ENCODE data around the gene ZNF195.
"Not testable (repeated sequence)": the region's sequence is repeated elsewhere in the genome, so short reads cannot be mapped to it uniquely, and the experiment has no call there.

Gene ZNF195

GRCh38 chr11:3402181-3402860 lies 23.4 kb upstream of the ZNF195 start:
- DNase-seq = not testable (repeated sequence)

- not testable (repeated sequence) for DNase-seq
Measured at GRCh38 chr11:3401052-3401451, 22.1 kb upstream of the ZNF195 start.

GRCh38 chr11:3398509-3398908 lies 19.6 kb upstream of the ZNF195 start:
- not testable (repeated sequence) for DNase-seq

GRCh38 chr11:3398106-3398505 lies 19.2 kb upstream of the ZNF195 start:
- not testable (repeated sequence) for DNase-seq

GRCh38 chr11:3397210-3397609 lies 18.3 kb upstream of the ZNF195 start:
- DNase-seq = not testable (repeated sequence)

GRCh38 chr11:3395468-3395867 lies 16.5 kb upstream of the ZNF195 start:
- not testable (repeated sequence) for DNase-seq

GRCh38 chr11:3394956-3395355 lies 16.0 kb upstream of the ZNF195 start:
- DNase-seq = not testable (repeated sequence)

GRCh38 chr11:3393450-3393849 lies 14.5 kb upstream of the ZNF195 start:
- not testable (repeated sequence) for DNase-seq

- DNase-seq = no peak
Measured at GRCh38 chr11:3382613-3383285, 3.8 kb upstream of the ZNF195 start.

GRCh38 chr11:3381794-3382193 lies 2.8 kb upstream of the ZNF195 start:
- no peak for DNase-seq

GRCh38 chr11:3380706-3381545 lies 2.0 kb upstream of the ZNF195 start:
- DNase-seq = no peak

- no peak for DNase-seq
Measured at GRCh38 chr11:3375552-3375951, 3.4 kb downstream of the ZNF195 start.

- no peak for DNase-seq
Measured at GRCh38 chr11:3370311-3370870, 8.6 kb downstream of the ZNF195 start.

- no peak for DNase-seq
Measured at GRCh38 chr11:3369366-3369765, 9.6 kb downstream of the ZNF195 start.

- no peak for DNase-seq
Measured at GRCh38 chr11:3368199-3368598, 10.7 kb downstream of the ZNF195 start.

GRCh38 chr11:3367221-3367620 lies 11.7 kb downstream of the ZNF195 start:
- DNase-seq = no peak

- DNase-seq = no peak
Measured at GRCh38 chr11:3359092-3359824, 19.7 kb downstream of the ZNF195 start.

- no peak for DNase-seq
Measured at GRCh38 chr11:3357994-3358676, 20.8 kb downstream of the ZNF195 start.

- no peak for DNase-seq
Measured at GRCh38 chr11:3357302-3357701, 21.6 kb downstream of the ZNF195 start.

GRCh38 chr11:3356858-3357257 lies 22.1 kb downstream of the ZNF195 start:
- DNase-seq = no peak

GRCh38 chr11:3353066-3353465 lies 25.9 kb downstream of the ZNF195 start:
- DNase-seq = no peak

- DNase-seq = no peak
Measured at GRCh38 chr11:3347127-3347526, 31.8 kb downstream of the ZNF195 start.
